WTC11 (cell line): ENCODE results near the gene BEGAIN. TPM values are rescaled to one million over a fixed set of nuclear protein-coding genes. Genes with fewer than 3 reads are reported as not detected.

Source experiments
- ATAC-seq: fragments of 200-7000 bp; cut with Tn5 transposase; 2 replicates; pipeline ENCODE4 v1.10.0; 2021; ENCODE audit warnings: mild to moderate bottlenecking, moderate library complexity
- CTCF ChIA-PET: fragments of 300-600 bp; sonication (Branson Sonifier 250); formaldehyde crosslinking; loops from one replicate; lab custom pipeline; 2021; ENCODE audit warnings: antibody characterized with exemption; lab: Charles Lee
- POLR2A ChIA-PET: fragments of 350-600 bp; sonication (Branson Sonifier 250); formaldehyde crosslinking; loops from one replicate; lab custom pipeline; 2021; ENCODE audit warnings: antibody characterized with exemption; lab: Charles Lee
- DNase-seq: peaks from one replicate; pipeline ENCODE4 v3.0.0; 2021; ENCODE audit warnings: low spot score
- H3K27ac Mint-ChIP-seq: 2 replicates; pipeline ENCODE4 v1.8.0; 2021; ENCODE audit warnings: mixed read lengths
- H3K27me3 Mint-ChIP-seq: 2 replicates; pipeline ENCODE4 v1.8.0; 2021; ENCODE audit warnings: low read depth, mild to moderate bottlenecking, moderate library complexity, mixed read lengths
- H3K36me3 Mint-ChIP-seq: 2 replicates; pipeline ENCODE4 v1.8.0; 2021; ENCODE audit warnings: mixed read lengths
- H3K4me1 Mint-ChIP-seq: 2 replicates; pipeline ENCODE4 v1.8.0; 2022; ENCODE audit warnings: mixed read lengths
- H3K4me3 Mint-ChIP-seq: 2 replicates; pipeline ENCODE4 v1.8.0; 2021; ENCODE audit warnings: mild to moderate bottlenecking, moderate library complexity, mixed read lengths
- H3K9me3 Mint-ChIP-seq: 2 replicates; pipeline ENCODE4 v1.8.0; 2021; ENCODE audit warnings: mixed read lengths
- ATF1 ChIP-seq: sonication (generic); formaldehyde crosslinking; IDR thresholded peaks from 2 replicates; pipeline ENCODE4 v1.8.1; 2023; ENCODE audit warnings: mild to moderate bottlenecking, moderate library complexity, missing genetic modification reagents
- CREB1 ChIP-seq: sonication (generic); formaldehyde crosslinking; IDR thresholded peaks from 2 replicates; pipeline ENCODE4 v1.8.0; 2023; ENCODE audit warnings: mild to moderate bottlenecking, missing genetic modification reagents
- EMX1 ChIP-seq: fragments of 250-450 bp; sonication (Bioruptor Pico); IDR thresholded peaks from 2 replicates; pipeline ENCODE4 v1.8.0; 2021; ENCODE audit warnings: mild to moderate bottlenecking
- GTF2I ChIP-seq: fragments of 250-450 bp; sonication (Bioruptor Pico); conservative IDR thresholded peaks from 2 replicates; pipeline ENCODE4 v1.4.0; 2021; ENCODE audit warnings: mild to moderate bottlenecking
- IRF2 ChIP-seq: sonication (generic); formaldehyde crosslinking; IDR thresholded peaks from 2 replicates; pipeline ENCODE4 v1.8.0; 2022; ENCODE audit warnings: low read depth, missing genetic modification reagents, borderline replicate concordance
- JAZF1 ChIP-seq: fragments of 250-450 bp; sonication (Bioruptor Pico); IDR thresholded peaks from 2 replicates; pipeline ENCODE4 v1.9.0; 2021; ENCODE audit warnings: moderate library complexity, mild to moderate bottlenecking, inconsistent platforms
- JUN ChIP-seq: sonication (generic); formaldehyde crosslinking; IDR thresholded peaks from 2 replicates; pipeline ENCODE4 v1.8.0; 2023; ENCODE audit warnings: mild to moderate bottlenecking, missing genetic modification reagents
- NFE2L1 ChIP-seq: sonication (generic); formaldehyde crosslinking; IDR thresholded peaks from 2 replicates; pipeline ENCODE4 v1.8.1; 2023; ENCODE audit warnings: missing genetic modification reagents
- NR1H2 ChIP-seq: sonication (generic); formaldehyde crosslinking; IDR thresholded peaks from 2 replicates; pipeline ENCODE4 v1.9.0; 2021; ENCODE audit warnings: mild to moderate bottlenecking, moderate library complexity, missing genetic modification reagents
- TCF7 ChIP-seq: sonication (generic); formaldehyde crosslinking; IDR thresholded peaks from 2 replicates; pipeline ENCODE4 v1.8.0; 2022; ENCODE audit warnings: mild to moderate bottlenecking, low read depth, missing genetic modification reagents, moderate library complexity
- ZNF232 ChIP-seq: sonication (generic); formaldehyde crosslinking; IDR thresholded peaks from 2 replicates; pipeline ENCODE4 v1.8.0; 2022; ENCODE audit warnings: mild to moderate bottlenecking, missing genetic modification reagents
- ZNF671 ChIP-seq: fragments of 250-450 bp; sonication (Bioruptor Pico); IDR thresholded peaks from 2 replicates; pipeline ENCODE4 v1.8.0; 2021; ENCODE audit warnings: mild to moderate bottlenecking
- total RNA-seq: library from RNA; stranded (reverse); gene quantifications from 3 replicates; pipeline ENCODE4 v1.2.3, GENCODE V29; 2021
- TF ChIP-seq, protein P1 (sequence below): sonication (generic); formaldehyde crosslinking; IDR thresholded peaks from 2 replicates; pipeline ENCODE4 v1.8.1; 2023; ENCODE audit warnings: mild to moderate bottlenecking, missing genetic modification reagents
- TF ChIP-seq, protein P2 (sequence below): fragments of 200-600 bp; IDR thresholded peaks from 2 replicates; pipeline ENCODE4 v1.8.0; 2022; ENCODE audit warnings: antibody characterized with exemption
- TF ChIP-seq, protein P3 (sequence below): sonication (generic); formaldehyde crosslinking; IDR thresholded peaks from 2 replicates; pipeline ENCODE4 v1.8.0; 2022; ENCODE audit warnings: mild to moderate bottlenecking, missing genetic modification reagents
- TF ChIP-seq, protein P4 (sequence below): sonication (generic); formaldehyde crosslinking; IDR thresholded peaks from 2 replicates; pipeline ENCODE4 v1.8.0; 2022; ENCODE audit warnings: mild to moderate bottlenecking, missing genetic modification reagents
- TF ChIP-seq, protein P5 (sequence below): sonication (generic); formaldehyde crosslinking; conservative IDR thresholded peaks from 2 replicates; pipeline ENCODE4 v1.8.1; 2022; ENCODE audit warnings: mild to moderate bottlenecking, missing genetic modification reagents
- TF ChIP-seq, protein P6 (sequence below): sonication (generic); formaldehyde crosslinking; IDR thresholded peaks from 2 replicates; pipeline ENCODE4 v1.8.1; 2023; ENCODE audit warnings: mild to moderate bottlenecking, moderate library complexity, missing genetic modification reagents
- TF ChIP-seq, protein P7 (sequence below): sonication (generic); formaldehyde crosslinking; IDR thresholded peaks from 2 replicates; pipeline ENCODE4 v1.8.1; 2023; ENCODE audit warnings: mild to moderate bottlenecking, missing genetic modification reagents
- TF ChIP-seq, protein P8 (sequence below): sonication (generic); formaldehyde crosslinking; IDR thresholded peaks from 2 replicates; pipeline ENCODE4 v1.8.1; 2023; ENCODE audit warnings: mild to moderate bottlenecking, missing genetic modification reagents, moderate library complexity
- TF ChIP-seq, protein P9 (sequence below): fragments of 250-450 bp; sonication (Bioruptor Pico); IDR thresholded peaks from 2 replicates; pipeline ENCODE4 v1.9.0; 2021; ENCODE audit warnings: moderate library complexity, mild to moderate bottlenecking, inconsistent platforms, borderline replicate concordance

Gene BEGAIN
- total RNA-seq, 1 experiment from 2014 or later, result 1.3 TPM

DNA sequence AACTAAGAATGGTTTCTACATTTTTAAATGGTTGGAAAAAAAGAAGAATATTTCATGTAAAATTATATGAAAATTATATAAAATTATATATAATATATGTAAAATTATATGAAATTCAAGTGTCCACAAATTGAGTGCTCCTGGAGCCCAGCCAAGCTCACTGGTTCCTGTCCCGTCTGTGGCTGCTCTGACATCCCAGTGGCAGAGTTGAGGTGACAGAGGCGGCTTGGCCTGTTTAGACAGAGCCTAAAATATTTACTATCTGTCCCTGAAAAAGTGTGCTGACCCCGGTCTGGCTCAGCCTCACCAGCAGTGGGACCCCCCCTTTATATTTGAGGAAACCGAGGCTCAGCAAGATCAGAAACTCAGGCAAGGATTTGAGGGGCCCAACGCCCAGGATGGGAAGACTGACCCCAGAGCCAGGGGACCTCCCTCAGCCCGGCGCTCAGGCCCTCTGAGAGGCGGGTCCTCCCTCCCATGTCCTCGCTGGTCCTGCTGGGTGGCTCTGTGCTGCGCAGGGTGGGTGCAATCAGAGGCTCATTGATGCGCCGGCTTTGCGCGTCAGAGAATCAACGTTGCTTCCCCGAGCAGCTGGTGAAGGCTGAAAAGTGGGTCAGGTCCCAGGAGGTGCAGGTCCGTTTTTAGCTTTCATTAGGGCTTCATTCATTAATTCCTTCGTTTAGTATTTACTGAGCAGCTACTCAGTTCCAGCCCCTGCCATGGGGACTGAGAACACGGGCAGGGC is 21.5 kb upstream of the BEGAIN start (continued):
- TF ChIP-seq, protein P1, sequence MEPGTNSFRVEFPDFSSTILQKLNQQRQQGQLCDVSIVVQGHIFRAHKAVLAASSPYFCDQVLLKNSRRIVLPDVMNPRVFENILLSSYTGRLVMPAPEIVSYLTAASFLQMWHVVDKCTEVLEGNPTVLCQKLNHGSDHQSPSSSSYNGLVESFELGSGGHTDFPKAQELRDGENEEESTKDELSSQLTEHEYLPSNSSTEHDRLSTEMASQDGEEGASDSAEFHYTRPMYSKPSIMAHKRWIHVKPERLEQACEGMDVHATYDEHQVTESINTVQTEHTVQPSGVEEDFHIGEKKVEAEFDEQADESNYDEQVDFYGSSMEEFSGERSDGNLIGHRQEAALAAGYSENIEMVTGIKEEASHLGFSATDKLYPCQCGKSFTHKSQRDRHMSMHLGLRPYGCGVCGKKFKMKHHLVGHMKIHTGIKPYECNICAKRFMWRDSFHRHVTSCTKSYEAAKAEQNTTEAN (CRISPR knock-in tag), result no peak
- TF ChIP-seq, all 79 proteins: peak for 0

DNA sequence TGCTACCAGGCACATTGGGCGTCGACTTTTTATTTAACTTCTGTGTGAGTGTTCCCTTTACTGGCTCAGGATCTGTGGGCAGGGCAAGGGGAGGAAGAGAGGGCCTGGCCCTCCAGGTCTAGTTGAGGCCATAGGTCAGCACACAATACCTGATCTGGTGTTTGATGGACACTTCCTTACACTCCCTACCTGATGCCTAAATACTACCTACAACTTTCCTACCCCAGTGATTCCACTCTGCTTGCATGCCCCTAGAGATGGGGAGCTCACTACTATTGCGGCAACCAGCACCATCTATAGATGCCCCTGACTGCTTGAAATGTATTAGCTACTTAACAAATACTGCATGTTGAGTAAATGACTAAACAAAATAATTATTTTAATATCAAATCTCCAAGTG is 20.8 kb upstream of the BEGAIN start:
- no peak for TF ChIP-seq JUN (CRISPR knock-in tag)
- no peak for TF ChIP-seq NR1H2 (CRISPR knock-in tag)
- TF ChIP-seq EMX1 (CRISPR knock-in tag), result no peak
- peaks cover 5% of the 10 kb centered on the region for H3K9me3 Mint-ChIP-seq
- CTCF ChIA-PET, result interaction anchor here (1.0 to 3.6 kb wide), 2 partner anchors 38 to 45 kb away, joined by 3 to 14 read pairs; no protein-coding TSS in a partner anchor
- no peak overlapping the region for H3K4me3 Mint-ChIP-seq
- H3K4me1 Mint-ChIP-seq, result no peaks in the 10 kb centered on the region
- POLR2A ChIA-PET, result no interaction called here
- no peaks in the 10 kb centered on the region for H3K36me3 Mint-ChIP-seq
- DNase-seq, result no peak
- no peaks in the 10 kb centered on the region; the same call in 1 of the 2 replicates for H3K27me3 Mint-ChIP-seq
- no peak overlapping the region for H3K27ac Mint-ChIP-seq
- no peak for ATAC-seq

DNA sequence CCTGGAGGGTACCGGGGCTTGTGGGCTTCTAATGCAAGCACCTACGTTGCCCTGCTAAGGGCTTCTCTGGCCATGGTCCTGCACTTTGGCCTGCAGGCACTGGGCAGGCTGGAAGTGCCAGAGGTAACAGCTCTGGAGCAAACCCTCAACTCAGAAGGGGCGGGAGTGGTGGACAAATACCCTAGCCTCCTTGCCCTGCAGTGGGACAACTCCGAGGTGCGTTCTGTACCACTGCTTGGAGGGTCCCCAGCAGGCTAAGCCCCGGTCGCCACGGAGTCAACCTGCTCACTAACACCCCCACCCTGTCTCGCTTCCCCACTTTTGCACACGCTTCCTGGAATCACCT is 20.4 kb upstream of the BEGAIN start:
- Mint-ChIP-seq H3K27ac (no peak overlapping the region), H3K4me1 (no peaks in the 10 kb centered on the region), H3K4me3 (no peak overlapping the region), H3K27me3 (no peaks in the 10 kb centered on the region; the same call in 1 of the 2 replicates), H3K36me3 (no peaks in the 10 kb centered on the region), H3K9me3 (peaks cover 5% of the 10 kb centered on the region)
- ATAC-seq (no peak), DNase-seq (no peak)
- TF ChIP-seq, protein P2, sequence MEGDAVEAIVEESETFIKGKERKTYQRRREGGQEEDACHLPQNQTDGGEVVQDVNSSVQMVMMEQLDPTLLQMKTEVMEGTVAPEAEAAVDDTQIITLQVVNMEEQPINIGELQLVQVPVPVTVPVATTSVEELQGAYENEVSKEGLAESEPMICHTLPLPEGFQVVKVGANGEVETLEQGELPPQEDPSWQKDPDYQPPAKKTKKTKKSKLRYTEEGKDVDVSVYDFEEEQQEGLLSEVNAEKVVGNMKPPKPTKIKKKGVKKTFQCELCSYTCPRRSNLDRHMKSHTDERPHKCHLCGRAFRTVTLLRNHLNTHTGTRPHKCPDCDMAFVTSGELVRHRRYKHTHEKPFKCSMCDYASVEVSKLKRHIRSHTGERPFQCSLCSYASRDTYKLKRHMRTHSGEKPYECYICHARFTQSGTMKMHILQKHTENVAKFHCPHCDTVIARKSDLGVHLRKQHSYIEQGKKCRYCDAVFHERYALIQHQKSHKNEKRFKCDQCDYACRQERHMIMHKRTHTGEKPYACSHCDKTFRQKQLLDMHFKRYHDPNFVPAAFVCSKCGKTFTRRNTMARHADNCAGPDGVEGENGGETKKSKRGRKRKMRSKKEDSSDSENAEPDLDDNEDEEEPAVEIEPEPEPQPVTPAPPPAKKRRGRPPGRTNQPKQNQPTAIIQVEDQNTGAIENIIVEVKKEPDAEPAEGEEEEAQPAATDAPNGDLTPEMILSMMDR, result no peak
- TF ChIP-seq, protein P3, sequence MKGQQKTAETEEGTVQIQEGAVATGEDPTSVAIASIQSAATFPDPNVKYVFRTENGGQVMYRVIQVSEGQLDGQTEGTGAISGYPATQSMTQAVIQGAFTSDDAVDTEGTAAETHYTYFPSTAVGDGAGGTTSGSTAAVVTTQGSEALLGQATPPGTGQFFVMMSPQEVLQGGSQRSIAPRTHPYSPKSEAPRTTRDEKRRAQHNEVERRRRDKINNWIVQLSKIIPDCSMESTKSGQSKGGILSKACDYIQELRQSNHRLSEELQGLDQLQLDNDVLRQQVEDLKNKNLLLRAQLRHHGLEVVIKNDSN (CRISPR knock-in tag), result no peak
- TF ChIP-seq ZNF232 (CRISPR knock-in tag) (no peak), JAZF1 (CRISPR knock-in tag) (no peak), JUN (CRISPR knock-in tag) (no peak), TCF7 (no peak), CREB1 (no peak), NFE2L1 (CRISPR knock-in tag) (no peak), GTF2I (CRISPR knock-in tag) (no peak), ATF1 (CRISPR knock-in tag) (no peak), ZNF671 (no peak), IRF2 (CRISPR knock-in tag) (no peak)
- TF ChIP-seq, protein P4, sequence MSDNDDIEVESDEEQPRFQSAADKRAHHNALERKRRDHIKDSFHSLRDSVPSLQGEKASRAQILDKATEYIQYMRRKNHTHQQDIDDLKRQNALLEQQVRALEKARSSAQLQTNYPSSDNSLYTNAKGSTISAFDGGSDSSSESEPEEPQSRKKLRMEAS (CRISPR knock-in tag), result no peak
- TF ChIP-seq, protein P5, sequence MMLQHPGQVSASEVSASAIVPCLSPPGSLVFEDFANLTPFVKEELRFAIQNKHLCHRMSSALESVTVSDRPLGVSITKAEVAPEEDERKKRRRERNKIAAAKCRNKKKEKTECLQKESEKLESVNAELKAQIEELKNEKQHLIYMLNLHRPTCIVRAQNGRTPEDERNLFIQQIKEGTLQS (CRISPR knock-in tag), result no peak
- TF ChIP-seq, protein P6, sequence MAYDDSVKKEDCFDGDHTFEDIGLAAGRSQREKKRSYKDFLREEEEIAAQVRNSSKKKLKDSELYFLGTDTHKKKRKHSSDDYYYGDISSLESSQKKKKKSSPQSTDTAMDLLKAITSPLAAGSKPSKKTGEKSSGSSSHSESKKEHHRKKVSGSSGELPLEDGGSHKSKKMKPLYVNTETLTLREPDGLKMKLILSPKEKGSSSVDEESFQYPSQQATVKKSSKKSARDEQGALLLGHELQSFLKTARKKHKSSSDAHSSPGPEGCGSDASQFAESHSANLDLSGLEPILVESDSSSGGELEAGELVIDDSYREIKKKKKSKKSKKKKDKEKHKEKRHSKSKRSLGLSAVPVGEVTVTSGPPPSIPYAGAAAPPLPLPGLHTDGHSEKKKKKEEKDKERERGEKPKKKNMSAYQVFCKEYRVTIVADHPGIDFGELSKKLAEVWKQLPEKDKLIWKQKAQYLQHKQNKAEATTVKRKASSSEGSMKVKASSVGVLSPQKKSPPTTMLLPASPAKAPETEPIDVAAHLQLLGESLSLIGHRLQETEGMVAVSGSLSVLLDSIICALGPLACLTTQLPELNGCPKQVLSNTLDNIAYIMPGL (CRISPR knock-in tag), result no peak
- TF ChIP-seq, protein P7, sequence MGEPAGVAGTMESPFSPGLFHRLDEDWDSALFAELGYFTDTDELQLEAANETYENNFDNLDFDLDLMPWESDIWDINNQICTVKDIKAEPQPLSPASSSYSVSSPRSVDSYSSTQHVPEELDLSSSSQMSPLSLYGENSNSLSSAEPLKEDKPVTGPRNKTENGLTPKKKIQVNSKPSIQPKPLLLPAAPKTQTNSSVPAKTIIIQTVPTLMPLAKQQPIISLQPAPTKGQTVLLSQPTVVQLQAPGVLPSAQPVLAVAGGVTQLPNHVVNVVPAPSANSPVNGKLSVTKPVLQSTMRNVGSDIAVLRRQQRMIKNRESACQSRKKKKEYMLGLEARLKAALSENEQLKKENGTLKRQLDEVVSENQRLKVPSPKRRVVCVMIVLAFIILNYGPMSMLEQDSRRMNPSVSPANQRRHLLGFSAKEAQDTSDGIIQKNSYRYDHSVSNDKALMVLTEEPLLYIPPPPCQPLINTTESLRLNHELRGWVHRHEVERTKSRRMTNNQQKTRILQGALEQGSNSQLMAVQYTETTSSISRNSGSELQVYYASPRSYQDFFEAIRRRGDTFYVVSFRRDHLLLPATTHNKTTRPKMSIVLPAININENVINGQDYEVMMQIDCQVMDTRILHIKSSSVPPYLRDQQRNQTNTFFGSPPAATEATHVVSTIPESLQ, result no peak
- TF ChIP-seq, protein P8, sequence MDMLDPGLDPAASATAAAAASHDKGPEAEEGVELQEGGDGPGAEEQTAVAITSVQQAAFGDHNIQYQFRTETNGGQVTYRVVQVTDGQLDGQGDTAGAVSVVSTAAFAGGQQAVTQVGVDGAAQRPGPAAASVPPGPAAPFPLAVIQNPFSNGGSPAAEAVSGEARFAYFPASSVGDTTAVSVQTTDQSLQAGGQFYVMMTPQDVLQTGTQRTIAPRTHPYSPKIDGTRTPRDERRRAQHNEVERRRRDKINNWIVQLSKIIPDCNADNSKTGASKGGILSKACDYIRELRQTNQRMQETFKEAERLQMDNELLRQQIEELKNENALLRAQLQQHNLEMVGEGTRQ (CRISPR knock-in tag), result no peak
- TF ChIP-seq, protein P9, sequence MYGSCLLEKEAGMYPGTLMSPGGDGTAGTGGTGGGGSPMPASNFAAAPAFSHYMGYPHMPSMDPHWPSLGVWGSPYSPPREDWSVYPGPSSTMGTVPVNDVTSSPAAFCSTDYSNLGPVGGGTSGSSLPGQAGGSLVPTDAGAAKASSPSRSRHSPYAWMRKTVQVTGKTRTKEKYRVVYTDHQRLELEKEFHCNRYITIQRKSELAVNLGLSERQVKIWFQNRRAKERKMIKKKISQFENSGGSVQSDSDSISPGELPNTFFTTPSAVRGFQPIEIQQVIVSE (CRISPR knock-in tag), result no peak
- ChIA-PET CTCF (interaction anchor here (1.0 to 3.6 kb wide), 2 partner anchors 38 to 46 kb away, joined by 3 to 14 read pairs; no protein-coding TSS in a partner anchor), POLR2A (no interaction called here)
